GM21825 (cell line): Measurements from ENCODE around the gene IPO13.

ENCODE experiments used
- ATAC-seq: cut with Tn5 transposase; IDR thresholded peaks from one replicate; pipeline ENCODE4 v1.9.1; 2021; ENCODE audit warnings: mild to moderate bottlenecking, moderate library complexity; ENCODE audit not compliant: unreplicated experiment

The IPO13 gene

DNA sequence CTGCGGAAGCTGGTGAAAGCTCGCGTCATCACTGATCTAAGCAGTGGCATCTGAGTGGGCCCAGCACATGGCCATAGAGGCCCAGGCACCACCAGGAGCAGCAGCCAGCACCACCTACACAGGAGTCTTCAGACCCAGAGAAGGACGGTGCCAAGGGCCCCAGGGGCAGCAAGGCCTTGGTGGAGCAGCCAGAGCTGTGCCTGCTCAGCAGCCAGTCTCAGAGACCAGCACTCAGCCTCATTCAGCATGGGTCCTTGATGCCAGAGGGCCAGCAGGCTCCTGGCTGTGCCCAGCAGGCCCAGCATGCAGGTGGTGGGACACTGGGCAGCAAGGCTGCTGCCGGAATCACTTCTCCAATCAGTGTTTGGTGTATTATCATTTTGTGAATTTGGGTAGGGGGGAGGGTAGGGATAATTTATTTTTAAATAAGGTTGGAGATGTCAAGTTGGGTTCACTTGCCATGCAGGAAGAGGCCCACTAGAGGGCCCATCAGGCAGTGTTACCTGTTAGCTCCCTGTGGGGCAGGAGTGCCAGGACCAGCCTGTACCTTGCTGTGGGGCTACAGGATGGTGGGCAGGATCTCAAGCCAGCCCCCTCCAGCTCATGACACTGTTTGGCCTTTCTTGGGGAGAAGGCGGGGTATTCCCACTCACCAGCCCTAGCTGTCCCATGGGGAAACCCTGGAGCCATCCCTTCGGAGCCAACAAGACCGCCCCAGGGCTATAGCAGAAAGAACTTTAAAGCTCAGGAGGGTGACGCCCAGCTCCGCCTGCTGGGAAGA lies 16.4 kb upstream of the IPO13 start:
- ATAC-seq = no peak

DNA sequence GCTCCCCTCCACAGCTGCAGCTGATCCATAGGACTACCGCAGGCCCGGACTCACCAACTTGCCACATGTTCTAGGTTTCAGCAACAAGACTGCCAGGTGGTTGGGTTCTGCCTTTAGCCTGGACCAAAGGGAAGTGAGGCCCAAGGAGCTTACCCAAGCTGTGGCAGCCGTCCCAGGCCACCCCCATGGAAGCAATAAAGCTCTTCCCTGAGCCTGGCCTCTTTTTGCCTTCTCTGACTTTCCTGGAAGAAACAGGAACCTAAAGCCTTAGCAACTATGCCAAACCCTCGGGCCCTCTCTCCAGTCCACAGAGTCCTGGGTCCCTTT lies 15.8 kb upstream of the IPO13 start:
- ATAC-seq = no peak

DNA sequence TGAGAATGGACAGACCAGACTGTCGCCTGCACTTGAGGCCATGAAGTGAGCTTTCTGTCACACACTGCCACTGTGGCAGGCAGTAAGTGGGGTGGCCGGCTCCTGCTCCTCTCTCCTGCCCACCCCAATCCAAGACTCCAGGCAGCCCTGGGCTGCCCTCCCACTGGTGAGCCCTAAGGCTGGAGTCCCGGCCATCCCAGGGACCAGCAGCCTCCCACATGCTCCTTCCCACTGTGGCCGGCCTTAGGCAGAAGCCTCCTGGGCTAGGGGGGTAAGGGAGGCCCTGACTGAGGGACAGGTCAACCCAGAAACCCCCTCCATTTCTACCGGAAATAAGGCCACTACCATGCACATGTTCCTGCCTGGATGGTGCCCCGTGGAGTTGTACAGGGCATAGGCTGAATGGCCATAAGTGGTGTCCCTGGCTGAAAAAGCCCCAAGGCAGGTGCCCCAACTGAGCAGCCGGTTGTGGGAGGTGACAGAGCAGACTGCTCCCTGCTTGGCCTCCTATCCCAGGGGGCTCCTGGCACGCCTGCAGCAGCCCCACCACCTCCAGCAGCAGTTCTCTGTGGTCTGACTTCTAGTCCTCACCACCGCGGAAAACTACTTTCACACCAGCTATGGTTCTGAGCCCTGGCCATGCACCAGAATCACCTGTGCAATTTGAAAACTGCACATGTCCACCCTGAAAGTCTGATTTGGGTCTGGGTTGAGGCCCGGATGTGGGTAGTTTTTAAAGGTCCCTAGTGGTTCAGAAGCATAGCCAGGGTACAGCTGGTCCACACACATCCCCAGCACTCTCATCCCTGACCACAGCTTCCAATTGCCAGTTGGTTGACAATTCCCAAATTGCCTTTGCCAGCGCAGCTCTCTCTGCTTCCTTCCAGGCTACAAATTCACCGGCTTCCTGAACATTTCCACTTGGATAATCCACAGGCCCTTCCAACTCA lies 14.8 kb upstream of the IPO13 start:
- ATAC-seq = no peak

DNA sequence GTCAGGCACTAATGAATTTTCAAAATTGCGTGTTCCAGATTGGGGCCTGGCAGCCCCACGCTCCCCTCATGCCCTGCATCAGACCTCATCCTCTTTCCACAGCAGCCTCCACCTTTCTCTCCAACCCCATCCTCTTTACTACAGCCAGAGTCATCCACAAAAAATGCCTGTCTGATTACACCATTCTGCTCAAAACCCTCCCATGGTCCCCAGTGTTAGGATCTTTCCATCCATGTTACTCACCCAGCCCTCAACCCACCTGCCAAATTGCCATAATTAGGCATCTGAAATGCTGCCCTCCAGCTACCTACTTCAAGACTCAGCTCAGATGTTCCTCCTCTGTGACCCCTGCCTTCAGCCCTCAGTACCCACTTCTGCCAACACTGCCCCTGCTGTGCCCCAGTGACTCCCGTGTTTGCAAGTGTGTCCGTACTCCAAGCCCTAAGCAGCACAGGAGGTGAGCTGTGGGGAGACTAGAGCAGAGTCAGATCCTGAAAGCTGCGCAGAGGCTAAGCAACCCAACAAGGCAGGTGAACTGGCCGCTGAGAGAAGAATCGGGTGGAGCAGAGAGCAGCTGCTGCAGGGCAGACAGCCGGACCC lies 13.9 kb upstream of the IPO13 start:
- no peak for ATAC-seq

DNA sequence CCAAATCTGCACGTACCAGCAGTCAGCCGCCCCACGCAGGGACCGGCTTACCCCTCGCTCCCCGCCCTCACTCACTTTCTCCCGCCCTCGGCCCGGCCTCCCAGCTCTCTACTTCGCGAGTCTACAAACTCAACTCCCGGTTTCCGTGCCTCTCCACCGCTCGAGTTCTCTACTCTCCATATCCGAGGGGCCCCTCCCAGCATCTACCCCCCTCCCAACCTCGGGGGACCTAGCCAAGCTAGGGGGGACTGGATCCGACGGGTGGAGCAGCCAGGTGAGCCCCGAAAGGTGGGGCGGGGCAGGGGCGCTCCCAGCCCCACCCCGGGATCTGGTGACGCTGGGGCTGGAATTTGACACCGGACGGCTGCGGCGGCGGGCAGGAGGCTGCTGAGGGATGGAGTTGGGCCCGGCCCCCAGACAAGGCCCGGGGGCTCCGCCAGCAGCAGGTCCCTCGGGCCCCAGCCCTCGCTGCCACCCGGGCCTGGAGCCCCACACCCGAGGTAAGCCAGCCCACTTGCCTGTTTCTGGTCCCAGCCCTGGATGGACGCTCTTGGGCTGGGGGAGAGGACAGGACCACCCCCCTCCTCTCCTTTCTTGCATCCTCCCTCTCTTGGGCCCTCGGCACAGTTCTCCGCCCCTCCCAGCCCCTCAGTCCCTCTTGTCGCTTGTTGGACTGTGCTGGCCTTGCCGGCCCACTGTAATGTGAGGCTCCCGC lies 13.2 kb upstream of the IPO13 start, which contains the start of gene ARTN:
Gene ARTN (plus strand): TSS at position 416 of the 715 bp plus-strand sequence. CDS start 1,856 bp downstream, outside the sequence.
- ATAC-seq = no peak

DNA sequence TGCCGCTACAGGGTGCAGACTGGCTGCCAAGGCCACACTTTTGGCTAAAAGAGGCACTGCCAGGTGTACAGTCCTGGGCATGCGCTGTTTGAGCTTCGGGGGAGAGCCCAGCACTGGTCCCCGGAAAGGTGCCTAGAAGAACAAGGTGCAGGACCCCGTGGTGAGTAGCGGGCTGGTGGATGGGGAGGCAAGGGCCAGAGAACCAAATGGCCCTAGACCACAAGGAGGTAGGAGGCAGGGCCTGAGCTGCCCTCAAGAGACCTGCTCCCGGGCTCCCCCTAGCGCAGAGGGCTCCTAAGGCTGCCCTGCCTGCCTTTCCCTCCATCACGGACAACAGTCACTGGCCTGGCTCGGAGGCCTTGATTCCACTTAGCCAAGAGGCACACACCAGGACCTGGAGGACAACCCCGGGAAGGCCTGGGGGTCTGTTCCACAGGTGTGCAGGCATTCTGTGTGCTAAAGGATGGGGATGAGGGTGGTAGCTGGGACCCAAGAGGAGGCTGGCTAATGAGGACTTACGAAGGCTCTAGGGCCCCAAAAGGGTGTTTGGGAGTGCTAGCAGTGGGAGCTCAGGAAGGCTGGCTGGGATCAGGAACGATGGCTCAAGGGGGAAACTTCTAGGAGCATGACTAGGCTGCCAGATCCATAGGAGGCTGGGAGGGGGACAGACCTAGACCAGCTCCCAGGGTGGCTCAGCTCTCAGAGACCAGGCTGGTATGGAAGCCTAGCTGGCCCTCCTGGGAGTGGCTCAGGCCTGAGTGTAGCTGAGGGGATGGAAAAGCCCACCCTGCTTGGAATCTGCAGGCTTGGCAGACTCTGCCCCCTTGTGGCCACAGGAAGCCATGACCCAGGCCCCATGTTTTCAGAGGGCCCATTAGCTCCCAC lies 12.4 kb upstream of the IPO13 start:
- no peak for ATAC-seq

DNA sequence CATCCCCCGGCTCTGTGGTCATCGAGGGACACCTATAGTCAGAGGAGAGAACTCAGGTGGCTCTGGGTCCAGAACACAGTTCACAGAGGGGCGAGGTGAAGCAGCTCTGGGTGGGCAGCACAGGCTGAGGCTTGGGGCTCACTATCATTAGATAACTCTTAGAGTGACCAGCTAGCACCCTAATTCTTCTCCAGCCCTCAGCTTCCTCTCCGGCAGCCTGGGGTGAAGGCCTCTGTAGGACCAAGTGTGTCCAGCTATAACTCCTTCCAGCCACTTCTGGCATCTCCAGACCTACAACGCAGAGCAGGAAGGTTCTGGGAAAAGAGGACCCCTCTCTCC lies 11.8 kb upstream of the IPO13 start:
- ATAC-seq = no peak

DNA sequence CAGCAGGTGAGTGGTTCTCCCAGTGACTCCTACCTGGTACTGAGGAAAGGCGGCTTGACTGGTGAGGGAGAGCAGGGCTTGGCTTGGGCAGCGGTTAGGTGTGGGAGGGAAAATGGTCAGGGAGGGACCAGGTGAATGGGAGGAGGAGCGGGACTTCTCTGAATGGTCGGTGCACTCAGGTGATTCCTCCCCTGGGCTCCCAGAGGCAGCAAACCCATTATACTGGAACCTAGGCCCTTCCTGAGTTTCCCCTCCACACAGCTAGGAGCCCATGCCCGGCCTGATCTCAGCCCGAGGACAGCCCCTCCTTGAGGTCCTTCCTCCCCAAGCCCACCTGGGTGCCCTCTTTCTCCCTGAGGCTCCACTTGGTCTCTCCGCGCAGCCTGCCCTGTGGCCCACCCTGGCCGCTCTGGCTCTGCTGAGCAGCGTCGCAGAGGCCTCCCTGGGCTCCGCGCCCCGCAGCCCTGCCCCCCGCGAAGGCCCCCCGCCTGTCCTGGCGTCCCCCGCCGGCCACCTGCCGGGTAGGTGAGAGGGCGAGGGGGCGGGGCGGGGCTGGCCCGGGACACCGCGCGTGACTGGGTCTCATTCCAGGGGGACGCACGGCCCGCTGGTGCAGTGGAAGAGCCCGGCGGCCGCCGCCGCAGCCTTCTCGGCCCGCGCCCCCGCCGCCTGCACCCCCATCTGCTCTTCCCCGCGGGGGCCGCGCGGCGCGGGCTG lies 10.9 kb upstream of the IPO13 start:
- ATAC-seq = no peak

DNA sequence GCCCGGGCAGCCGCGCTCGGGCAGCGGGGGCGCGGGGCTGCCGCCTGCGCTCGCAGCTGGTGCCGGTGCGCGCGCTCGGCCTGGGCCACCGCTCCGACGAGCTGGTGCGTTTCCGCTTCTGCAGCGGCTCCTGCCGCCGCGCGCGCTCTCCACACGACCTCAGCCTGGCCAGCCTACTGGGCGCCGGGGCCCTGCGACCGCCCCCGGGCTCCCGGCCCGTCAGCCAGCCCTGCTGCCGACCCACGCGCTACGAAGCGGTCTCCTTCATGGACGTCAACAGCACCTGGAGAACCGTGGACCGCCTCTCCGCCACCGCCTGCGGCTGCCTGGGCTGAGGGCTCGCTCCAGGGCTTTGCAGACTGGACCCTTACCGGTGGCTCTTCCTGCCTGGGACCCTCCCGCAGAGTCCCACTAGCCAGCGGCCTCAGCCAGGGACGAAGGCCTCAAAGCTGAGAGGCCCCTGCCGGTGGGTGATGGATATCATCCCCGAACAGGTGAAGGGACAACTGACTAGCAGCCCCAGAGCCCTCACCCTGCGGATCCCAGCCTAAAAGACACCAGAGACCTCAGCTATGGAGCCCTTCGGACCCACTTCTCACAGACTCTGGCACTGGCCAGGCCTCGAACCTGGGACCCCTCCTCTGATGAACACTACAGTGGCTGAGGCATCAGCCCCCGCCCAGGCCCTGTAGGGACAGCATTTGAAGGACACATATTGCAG lies 10.2 kb upstream of the IPO13 start:
- no peak for ATAC-seq

DNA sequence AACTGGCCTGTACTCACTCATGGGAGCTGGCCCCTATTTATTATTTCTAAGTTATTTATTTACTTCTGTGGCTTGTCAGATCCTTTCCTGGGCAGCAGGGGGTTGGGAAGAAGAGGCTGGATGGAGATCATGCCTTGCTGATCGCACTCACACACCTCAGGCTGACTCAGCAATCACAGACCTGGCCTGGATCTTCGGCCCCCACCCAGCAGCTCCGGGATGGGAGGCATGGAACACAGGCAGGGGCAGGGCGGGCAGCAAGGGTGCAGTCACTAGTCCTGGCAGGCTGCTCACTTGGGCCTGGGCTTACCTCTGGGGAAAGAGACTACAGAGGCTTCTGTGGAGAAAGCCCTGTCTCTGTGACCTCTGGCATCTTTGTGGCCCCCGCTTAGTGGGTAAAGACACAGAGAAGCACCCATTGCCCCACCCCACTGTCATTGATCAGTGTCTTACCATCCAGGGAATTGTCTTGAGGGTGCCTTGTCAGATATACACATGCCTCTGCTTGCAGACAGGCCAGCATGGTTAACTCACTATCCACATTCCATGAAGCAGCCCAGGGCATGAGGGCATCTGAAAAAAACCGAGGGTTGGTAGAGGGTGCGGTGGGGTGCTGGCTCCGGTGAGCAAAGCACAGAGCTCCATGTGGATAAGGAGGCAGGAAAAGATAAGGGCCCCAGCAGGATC lies 9.4 kb upstream of the IPO13 start:
- ATAC-seq = no peak

DNA sequence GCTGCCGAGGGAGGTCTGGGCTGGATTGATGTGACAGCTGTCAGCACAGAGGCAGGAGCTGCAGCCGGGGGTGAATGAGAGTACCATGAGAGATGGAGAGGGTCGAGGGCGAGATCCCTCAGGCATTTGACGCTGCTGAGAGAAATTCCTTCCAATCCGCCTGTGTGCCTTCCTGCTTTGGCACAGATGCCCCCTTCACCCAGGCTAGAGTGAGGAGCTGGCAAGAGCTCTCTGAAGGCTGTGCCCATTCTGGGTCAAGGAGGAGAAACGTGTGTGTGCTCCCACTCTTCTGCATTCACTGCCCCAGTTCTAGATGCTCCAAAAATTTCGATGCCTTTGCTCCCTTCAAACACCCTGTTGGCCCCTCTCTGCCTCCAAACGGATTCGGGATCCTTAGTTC lies 8.4 kb upstream of the IPO13 start:
- no peak for ATAC-seq

DNA sequence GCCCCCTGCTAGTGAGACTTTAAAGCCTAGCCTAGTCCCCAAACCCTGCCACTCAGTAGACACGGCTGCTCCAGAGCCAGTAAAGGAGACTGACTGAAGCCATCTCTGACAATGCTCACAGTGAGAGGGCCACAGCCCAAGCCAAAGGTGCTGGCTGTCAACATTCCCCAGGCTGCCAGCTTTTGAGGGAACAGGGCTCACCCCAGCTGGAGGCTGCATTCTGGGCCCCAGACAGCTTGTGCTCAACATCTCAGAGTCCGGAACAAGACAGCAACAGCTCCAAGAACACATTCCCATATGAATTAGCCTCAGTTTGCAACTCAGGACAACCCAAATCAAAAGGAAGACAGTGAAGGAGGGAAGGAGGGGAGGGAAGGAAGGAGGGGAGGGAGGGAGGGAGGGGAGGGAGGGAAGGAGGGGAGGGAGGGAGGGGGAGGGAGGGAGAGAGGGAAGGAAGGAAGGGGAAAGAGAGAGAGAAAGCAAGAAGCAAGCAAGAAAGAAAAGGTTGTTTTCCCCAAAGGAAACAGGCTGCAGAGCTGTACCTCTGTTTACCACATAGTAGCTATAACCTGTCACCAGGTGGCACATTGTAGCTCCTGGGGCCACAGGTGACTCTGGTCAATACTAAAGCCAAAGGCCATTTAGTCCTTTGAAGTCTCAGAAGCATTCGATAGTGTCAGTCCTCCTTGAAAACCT lies 7.7 kb upstream of the IPO13 start:
- no peak for ATAC-seq

DNA sequence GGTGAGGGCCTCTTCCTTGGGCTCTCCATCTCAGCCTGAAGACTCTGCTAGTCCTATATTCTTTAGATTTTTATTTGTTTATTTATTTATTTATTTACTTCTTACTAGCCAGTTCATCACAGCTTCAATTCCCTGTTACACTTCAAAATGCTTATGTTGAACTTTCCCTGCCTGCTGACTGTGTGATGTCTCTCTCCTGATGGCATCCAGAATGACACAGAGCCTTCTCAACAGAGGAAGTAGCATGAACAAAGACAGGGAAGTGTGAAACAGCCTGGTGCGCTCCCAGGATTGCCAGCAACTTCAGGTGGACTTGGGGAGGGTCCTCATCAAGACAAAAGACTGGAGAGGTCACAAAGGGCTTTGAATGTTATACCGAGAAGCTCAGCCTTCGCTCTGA lies 4.3 kb upstream of the IPO13 start:
- no peak for ATAC-seq

DNA sequence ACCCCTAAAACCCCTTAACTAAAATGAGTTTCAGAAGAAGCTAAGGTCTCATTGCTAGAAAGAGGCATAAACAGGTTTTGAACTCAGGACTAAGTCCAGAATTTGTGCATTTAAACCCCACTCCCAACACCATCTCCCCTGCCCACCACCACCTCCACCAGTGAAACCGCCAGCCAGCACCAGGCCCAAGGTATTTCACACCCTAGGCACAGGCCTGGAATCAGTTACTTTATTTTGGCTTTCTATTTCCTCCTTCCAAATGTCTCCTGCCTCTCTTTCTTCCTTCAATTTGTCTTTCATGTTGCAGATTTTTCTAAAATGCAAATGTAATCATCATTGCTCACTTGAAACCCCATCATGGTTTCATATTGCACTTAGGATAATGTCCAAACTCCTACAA lies 1.9 kb upstream of the IPO13 start:
- no peak for ATAC-seq

DNA sequence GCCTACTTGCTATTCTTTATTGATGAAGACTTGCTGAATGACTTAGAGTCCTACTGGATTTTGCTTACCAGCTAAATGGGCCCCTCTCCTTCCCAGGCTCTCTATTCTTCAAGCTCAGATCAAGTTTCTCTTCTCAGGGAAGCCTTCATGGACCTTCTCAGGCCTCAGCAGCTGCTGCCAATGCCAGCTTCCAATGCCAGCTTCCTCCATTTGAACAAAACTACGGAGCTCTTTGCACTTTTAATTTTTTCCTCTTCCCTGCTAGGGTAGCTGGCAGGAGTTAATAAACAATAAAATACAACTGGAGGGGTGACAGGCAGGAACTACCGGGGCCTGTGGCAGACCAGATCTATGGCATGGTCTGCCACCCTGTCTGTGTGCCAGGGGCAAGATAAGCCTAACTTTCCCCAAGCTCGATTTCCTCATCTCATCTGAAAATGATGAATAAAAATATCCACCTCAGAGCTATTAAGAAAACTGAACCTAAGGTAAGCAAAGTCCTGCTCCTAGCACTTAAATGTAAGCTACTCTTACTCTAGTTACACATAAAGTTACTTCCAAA lies 995 bp upstream of the IPO13 start:
- ATAC-seq = no peak

DNA sequence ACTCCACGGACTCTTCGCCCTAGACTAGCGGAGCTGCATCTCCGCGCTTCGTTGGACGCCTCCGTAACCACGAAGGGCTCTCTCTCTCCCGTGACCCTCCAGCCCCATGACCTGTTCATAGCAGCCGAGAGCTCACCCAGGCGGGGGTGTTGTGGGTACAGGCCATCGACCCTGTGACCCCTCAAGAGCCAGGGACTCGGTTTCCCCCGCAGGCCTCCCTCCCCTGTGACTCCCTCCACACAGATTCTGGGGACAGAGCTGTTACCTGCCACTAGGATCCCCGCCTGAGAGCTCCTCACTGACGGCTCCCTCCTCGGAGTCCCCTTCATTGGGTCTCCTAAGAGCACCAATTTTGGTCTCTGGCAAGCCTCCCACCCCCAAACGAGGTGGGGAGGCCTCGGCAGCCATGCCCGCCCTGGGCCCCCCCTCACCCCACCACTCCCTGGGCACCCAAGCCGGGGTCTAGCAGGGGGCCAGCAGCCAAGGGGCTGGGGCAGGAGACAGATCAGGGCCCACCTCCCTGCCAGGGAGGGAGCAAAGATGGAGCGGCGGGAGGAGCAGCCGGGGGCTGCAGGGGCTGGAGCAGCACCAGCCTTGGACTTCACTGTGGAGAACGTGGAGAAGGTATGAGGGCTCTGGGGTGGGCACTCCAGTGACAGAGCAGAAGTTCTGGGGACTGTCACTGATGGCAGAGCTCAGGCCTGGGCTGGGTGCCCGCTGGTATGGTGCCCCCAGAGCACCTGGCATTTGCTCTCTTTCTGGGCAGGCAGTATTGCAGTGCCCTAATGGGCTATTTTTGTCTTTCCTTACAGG lies 517 bp downstream of the IPO13 start:
- no peak for ATAC-seq
